ENCODE data around the gene ZNF460. TPM values are rescaled to one million over a fixed set of nuclear protein-coding genes. Genes with fewer than 3 reads are reported as not detected.

The ZNF460 gene
- polyA plus RNA-seq, 3 donors, result 2.2 to 2.6 (median 2.3) TPM

DNA sequence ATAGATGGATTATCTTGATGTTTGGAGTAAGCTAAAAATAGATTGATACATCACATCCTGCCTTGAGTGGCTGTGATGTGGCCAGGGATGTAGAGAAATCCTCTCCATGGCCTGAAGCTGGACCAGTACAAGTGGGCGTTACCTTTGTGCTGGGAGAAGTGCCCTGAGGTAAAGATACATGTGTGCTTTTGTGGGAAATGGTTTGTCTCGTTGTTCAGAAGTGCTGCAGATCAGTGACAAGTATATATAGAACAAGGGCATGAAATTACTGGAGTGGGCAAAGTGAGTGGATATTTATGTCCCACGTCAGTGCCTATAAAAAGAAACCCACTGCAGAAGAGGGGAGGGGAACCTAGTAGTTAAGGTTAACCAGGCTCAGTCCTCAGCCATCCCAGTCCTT lies 58.6 kb downstream of the ZNF460 start:
- DNase-seq (ENCODE audit: low read depth in 3 of 3, low spot score in 2 of 3), result no peak

DNA sequence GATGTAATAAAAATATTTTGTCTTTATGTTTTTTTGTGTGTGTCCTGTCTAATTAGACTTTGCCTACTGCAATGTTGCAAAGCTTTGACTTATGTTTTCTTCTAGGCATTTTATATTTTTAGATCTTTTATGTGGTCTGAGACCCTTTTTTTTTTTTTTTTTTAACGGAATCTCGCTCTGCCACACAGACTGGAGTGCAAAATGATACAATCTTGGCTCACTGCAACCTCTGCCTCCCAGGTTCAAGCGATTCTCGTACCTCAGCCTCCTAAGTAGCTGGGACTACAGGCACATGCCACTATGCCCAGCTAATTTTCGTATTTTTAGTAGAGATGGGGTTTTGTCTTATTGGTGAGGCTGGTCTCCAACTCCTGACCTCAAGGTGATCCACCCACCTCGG lies 62.3 kb downstream of the ZNF460 start:
- DNase-seq (ENCODE audit: low read depth in 3 of 3, low spot score in 2 of 3), result no peak

Other genes with a start within 250 kb of the ZNF460 start
- gene USP29, start 160.5 kb upstream of the ZNF460 start, polyA plus RNA-seq (ENCODE audit: insufficient read length in 3 of 3), result not detected
- gene ZIM3, start 135.3 kb upstream of the ZNF460 start, polyA plus RNA-seq (ENCODE audit: insufficient read length in 3 of 3), result under 1 TPM in 1 of 3 donors, not detected in 2; 0.04 TPM
- not detected for gene DUXA, start 113.0 kb upstream of the ZNF460 start, polyA plus RNA-seq (ENCODE audit: insufficient read length in 3 of 3)
- gene ZNF264, start 89.0 kb upstream of the ZNF460 start, polyA plus RNA-seq (ENCODE audit: insufficient read length in 3 of 3), result 10 to 100 TPM; 20.1 to 20.7 (median 20.3) TPM
- gene AURKC, start 49.5 kb upstream of the ZNF460 start, polyA plus RNA-seq (ENCODE audit: insufficient read length in 3 of 3), result 1 to 10 TPM; 2.2 to 4.4 (median 2.5) TPM
- 1 to 10 TPM; 5.2 to 6.2 (median 5.4) TPM for gene ZNF805, start 39.9 kb upstream of the ZNF460 start, polyA plus RNA-seq (ENCODE audit: insufficient read length in 3 of 3)
- gene ZNF543, start 40.0 kb downstream of the ZNF460 start, polyA plus RNA-seq (ENCODE audit: insufficient read length in 3 of 3), result 1 to 10 TPM; 9.0 to 9.2 (median 9.1) TPM
- gene ZNF304, start 70.8 kb downstream of the ZNF460 start, polyA plus RNA-seq (ENCODE audit: insufficient read length in 3 of 3), result 10 to 100 TPM; 18.2 to 20.1 (median 19.2) TPM
- 10 to 100 TPM; 15.6 to 19.3 (median 19.3) TPM for gene TRAPPC2B, start 83.1 kb downstream of the ZNF460 start, polyA plus RNA-seq (ENCODE audit: insufficient read length in 3 of 3)
- 1 to 10 TPM; 6.2 to 6.9 (median 6.8) TPM for gene ZNF547, start 83.1 kb downstream of the ZNF460 start, polyA plus RNA-seq (ENCODE audit: insufficient read length in 3 of 3)
- gene ZNF548, start 109.4 kb downstream of the ZNF460 start, polyA plus RNA-seq (ENCODE audit: insufficient read length in 3 of 3), result 10 to 100 TPM; 18.7 to 24.2 (median 19.2) TPM
- 10 to 100 TPM; 11.9 to 13.2 (median 12.0) TPM for gene ZNF17, start 130.7 kb downstream of the ZNF460 start, polyA plus RNA-seq (ENCODE audit: insufficient read length in 3 of 3)
- 10 to 100 TPM; 13.9 to 14.5 (median 14.0) TPM for gene ZNF749, start 154.8 kb downstream of the ZNF460 start, polyA plus RNA-seq (ENCODE audit: insufficient read length in 3 of 3)
- gene VN1R1, start 176.7 kb downstream of the ZNF460 start, polyA plus RNA-seq (ENCODE audit: insufficient read length in 3 of 3), result 1 to 10 TPM; 2.1 to 3.0 (median 2.4) TPM
- 10 to 100 TPM; 20.6 to 23.9 (median 21.3) TPM for gene ZNF772, start 197.1 kb downstream of the ZNF460 start, polyA plus RNA-seq (ENCODE audit: insufficient read length in 3 of 3)
- gene ZNF419, start 207.3 kb downstream of the ZNF460 start, polyA plus RNA-seq (ENCODE audit: insufficient read length in 3 of 3), result 10 to 100 TPM; 19.1 to 27.7 (median 19.6) TPM
- gene ZNF773, start 219.5 kb downstream of the ZNF460 start, polyA plus RNA-seq (ENCODE audit: insufficient read length in 3 of 3), result 10 to 100 TPM; 12.3 to 16.4 (median 14.0) TPM
- 10 to 100 TPM; 13.3 to 14.8 (median 13.3) TPM for gene ZNF549, start 246.9 kb downstream of the ZNF460 start, polyA plus RNA-seq (ENCODE audit: insufficient read length in 3 of 3)

All from right renal cortex interstitium (tissue), 3 donors.